Activated naive CD4-positive, alpha-beta T cell treated with anti-CD3 and anti-CD28 coated beads, Interleukin-2, amount 50 U/mL, for 16 hours (primary cell): ENCODE results near the gene SCAF4.
"Not testable (repeated sequence)": the region's sequence is repeated elsewhere in the genome, so short reads cannot be mapped to it uniquely, and the experiment has no call there.

Experiments
- DNase-seq: peaks from one replicate; pipeline ENCODE4 v3.0.0-alpha.2; 2020

Gene SCAF4

DNA sequence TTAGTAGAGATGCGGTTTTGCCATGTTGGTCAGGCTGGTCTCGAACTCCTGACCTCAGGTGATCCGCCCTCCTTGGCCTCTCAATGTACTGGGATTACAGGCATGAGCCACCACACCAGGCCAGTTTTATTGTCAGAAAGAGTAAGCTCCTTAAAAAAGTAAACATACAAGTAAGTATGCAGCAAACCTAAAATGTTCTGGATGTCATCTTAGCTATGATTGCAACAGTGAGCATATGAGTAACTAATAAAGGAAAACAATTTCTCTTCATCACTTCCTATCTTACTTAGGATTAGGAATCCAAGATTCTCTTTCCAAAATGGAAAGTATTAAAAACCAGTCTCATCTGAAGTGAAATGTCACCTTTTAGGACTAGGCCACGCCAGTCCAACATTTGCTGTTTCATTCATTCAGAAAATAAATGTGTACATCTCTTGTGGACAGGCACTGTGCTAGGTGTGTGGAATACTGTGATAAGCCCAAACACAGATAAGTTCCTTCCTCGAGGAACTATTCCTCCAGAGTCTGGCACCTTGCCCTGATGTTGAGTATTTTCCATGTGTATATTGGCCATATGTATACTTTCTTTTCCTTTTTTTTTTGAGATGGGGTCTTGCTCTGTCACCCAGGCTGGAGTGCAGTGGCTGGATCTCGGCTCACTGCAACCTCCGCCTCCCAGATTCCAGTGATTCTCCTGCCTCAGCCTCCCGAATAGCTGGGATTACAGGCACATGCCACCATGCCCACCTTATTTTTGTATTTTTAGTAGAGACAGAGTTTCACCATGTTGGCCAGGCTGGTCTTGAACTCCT lies 5.9 kb upstream of the SCAF4 start:
- not testable (repeated sequence) for DNase-seq

DNA sequence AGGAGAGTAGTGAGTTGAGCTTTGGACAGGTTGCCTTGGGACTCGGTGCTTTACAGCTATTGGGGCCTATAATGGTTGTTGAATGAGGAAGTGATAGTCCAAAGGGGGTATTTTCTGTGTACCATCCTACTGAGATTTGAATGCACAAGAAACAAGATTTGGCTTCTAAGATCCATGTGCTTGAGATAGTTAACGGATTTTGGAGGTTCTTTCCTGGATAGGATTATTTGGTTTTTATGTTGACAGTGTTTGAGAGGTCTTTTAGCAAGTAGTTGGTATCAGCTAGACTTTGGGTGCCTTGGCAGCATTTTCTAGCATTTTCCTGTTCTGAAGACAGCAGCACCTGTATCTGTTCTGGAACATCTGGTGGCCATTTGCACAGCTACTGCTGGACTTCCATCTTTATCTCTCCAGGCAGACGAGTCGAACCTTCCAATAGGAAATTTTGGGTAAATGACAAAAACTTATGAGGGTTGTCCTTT lies 3.6 kb upstream of the SCAF4 start:
- no peak for DNase-seq

GRCh38 chr21:31733551-31734149 lies 1.7 kb upstream of the SCAF4 start:
- no peak for DNase-seq

- DNase-seq: no peak
Observed at GRCh38 chr21:31732597-31733550, 956 bp upstream of the SCAF4 start.

- DNase-seq: peak; percentile 64
Observed at GRCh38 chr21:31731056-31731856, 662 bp downstream of the SCAF4 start.

- DNase-seq: no peak
Observed at GRCh38 chr21:31730712-31731055, 1.2 kb downstream of the SCAF4 start.

DNA sequence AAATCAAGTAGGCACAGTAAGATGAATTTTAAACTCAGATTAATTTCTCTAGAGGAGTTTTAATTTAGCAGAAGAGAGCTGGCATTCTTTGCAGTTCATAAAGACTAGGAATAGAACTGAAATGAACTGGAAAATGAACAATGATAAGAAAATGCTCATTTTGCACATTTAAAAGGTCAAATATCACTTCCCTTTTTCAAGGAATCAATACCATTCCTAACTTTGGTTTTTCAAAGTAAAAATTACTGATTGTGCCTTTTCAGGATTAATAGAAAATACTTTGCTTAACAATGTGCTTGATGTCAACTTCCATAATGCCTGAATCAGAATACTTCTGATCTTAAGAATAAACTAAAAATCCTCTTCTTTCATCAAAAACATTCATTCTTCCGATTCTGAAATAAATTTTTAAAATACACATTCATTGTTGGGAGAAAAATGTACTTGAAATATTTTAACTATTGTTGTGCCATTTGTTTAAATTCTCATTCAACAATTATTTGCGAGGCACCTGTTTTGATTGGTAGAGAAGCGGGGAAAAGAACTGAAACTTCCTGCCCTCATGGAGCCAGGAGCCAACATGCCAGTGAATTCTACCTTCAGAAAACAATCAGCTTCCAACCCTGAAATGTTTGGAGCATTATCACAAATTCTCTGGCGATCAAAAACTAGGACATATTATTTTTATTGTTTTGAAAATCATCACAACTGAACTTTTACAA lies 2.1 kb downstream of the SCAF4 start:
- no peak for DNase-seq

- no peak for DNase-seq
Observed at GRCh38 chr21:31728952-31729351, 3.0 kb downstream of the SCAF4 start.

GRCh38 chr21:31728191-31728590 lies 3.7 kb downstream of the SCAF4 start:
- DNase-seq: no peak

DNA sequence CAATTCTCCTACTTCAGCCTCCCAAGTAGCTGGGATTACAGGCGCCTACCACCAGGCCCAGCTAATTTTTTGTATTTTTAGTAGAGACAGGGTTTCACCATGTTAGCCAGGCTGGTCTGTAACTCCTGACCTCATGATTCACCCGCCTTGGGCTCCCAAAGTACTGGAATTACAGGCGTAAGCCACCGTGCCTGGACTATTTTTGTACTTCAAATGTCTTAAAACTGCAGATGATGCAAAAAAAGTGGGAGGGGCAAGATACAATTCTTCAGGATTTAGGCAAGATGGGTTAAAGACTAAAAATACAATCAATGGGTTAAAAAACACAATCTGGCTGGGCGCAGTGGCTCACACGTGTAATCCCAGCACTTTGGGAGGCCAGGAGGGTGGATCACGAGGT lies 4.7 kb downstream of the SCAF4 start:
- DNase-seq: no peak

DNA sequence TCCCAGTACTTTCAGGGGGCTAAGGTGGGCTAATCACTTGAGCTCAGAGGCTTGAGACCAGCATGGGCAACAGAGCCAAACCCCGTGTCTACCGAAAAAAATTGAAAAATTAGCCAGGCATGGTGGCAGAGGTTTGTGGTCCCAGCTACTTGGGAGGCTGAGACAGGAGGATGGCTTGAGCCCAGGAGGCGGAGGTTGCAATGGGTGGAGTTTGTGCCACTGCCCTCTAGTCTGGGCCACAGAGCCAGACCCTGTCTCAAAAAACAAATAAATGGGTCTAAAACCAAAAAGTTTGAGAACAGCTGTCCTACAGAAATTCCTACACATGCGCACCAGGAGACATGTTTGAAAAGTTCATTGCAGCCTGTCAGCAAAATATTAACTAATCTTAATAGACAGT lies 5.5 kb downstream of the SCAF4 start:
- no peak for DNase-seq

GRCh38 chr21:31725202-31725839 lies 6.6 kb downstream of the SCAF4 start:
- DNase-seq: no peak

DNA sequence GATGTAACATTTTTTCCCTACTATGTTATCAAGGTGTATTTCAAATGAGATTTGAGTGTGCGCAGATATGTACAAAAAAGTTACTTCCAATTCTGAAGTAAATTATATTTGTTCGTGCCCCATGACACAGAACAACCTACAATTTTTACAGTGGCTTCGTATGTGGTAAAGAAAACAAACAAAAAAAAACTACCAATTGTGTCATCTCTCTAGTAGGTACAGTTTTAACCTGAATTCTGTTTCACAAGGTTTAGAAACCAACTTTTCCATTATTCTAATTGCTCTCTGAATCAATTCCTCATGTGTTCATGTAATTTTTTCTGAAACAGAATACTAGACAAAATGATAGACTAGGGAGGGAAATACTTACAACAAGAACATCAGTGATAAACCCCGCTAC lies 7.4 kb downstream of the SCAF4 start:
- no peak for DNase-seq

DNA sequence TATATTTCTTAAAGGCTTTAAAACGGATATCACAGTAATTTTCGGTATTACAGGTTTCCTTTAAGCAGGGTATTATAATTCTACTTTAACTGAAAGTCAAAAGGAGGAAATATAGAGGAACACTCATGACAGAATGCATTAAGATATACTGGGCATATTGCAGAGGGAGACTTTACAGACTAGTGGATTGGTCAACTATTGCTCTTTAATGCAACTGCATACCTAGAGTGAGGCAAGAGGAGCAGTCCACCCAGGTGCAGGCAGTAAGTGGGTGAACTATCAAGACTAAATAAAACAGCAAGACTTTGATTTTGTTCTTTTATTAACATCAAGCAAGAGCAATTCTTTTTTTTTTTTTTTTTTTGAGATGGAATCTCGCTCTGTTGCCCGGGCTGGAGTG lies 10.5 kb downstream of the SCAF4 start:
- DNase-seq: no peak

DNA sequence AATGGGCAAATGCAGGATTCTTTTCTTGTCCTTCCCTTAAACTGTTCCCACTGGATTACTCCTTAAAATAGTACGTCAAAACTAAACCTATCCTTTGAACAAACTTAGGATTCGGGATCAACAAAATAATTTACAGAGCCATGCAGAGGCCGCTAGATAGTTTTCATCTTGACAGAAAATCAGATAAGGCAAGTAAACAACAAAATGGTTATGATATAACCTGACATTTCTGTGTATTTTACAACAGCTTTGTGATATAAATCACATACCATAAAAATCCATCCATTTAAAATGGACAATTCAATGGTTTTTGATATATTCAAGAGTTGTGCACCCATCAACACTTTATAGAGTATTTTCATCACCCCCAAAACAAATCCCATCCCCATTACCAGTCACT lies 11.2 kb downstream of the SCAF4 start:
- no peak for DNase-seq

- DNase-seq: no peak
Observed at GRCh38 chr21:31720330-31720729, 11.6 kb downstream of the SCAF4 start.

DNA sequence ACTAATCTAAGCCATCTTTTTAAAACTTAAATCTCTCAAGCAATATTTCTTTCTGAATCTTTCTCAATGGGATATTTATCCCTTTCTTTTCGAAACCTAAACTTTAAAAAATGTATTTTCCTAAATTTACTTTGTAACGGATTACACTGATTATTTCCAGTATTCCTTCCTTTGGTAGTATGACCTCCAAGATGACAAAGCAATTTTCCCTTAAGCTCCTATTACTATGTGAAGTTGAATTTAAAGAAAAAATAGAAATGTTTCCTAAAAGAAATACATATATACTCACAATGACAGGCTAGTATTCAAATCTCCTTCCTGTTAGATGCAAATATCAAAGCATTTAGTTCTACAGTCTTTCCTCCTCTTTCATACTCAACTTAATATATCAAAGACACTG lies 15.8 kb downstream of the SCAF4 start:
- DNase-seq: no peak

DNA sequence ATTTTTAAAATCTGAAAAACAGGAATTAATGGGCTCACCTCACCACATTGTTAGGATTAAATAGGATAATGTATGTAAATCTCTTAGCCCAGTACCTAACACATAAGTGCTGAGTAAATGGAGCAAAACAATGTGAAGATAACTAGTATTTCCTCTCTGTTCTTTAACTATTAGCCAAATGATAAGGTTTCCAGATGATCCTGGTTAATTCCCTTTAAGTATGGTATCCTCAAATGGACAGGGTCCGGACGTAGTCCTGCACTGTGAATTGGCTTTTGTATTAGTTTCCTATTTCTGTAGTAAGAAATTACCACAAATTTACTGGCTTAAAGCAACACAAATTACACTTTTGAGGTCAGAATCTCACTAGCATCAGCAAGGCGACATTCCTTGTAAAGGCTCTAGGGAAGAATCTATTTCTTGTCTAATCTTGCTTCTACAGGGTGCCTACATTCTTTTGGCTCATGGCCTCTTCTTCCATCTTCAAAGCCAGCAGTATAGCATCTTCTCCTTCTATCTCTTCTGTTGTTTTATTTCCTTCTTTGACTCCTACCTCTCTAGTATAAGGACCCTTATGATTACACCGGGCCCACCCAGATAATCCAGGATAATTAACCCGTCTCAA lies 17.1 kb downstream of the SCAF4 start:
- DNase-seq: no peak

DNA sequence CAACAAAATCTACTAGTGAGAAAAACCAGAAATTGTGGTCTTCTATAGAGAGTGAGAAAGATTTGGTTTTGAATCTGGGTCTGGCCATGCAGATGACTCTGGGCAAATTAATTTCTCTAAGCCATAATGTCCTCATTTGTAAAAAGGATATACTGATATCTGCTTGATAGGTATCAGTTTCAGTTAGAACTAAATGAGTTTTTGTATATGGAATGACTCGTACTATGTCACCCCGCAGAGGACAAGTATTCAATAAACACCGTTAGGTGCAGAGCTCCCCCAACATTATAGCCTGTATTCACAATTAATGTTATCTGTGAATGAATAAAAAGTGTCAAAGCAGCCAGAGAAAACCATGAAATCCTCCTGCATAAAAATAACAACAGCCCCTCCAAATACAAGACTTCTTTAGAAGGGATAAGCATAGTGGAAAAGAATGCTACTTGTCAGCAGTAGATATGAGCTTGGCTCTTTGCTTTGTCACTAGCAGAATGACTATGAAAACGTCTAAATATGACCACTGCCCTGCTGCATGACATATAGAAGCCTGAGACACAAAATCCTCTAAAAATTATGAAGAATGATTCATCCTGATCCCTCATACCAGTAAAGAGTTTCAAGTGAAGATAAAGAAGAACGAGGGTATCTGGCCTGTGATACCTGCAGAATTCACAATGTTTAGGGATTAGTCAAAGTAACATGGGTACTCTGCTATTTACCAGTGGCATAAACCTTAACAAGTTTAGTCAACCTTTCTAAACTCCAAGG lies 17.8 kb downstream of the SCAF4 start:
- DNase-seq: no peak

DNA sequence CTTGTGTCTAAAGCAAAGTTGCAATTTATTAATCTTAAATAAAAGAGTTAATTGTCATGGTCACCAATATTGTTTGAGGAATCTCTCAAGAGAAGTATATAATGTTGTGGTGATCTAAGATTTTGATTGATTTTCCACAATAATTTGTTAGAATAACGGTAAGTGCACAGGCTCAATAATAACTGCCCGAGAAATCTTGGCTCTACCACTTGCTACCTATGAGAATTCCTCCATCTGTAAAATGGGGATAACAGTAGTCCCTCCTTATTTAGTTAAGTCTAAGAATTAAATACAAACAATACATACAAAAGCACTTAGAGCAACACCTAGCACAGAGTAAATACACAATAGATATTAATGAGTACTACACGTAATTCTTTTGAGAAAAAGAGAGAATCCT lies 18.8 kb downstream of the SCAF4 start:
- DNase-seq: no peak
